OCI-LY3 (cell line): ENCODE results near the gene KRTAP9-2.

ENCODE experiments used
- H2AFZ ChIP-seq: fragments of 200-600, 300-600 bp; shearing (Covaris generic); 2 replicates; pipeline ENCODE4 v1.6.0; 2014; ENCODE audit warnings: antibody characterized with exemption, low read depth, low read length
- H3K27ac ChIP-seq: fragments of 200-600, 300-600 bp; sonication (generic); 2 replicates; pipeline ENCODE4 v1.5.1; 2014; ENCODE audit warnings: mild to moderate bottlenecking, low read length, moderate library complexity, mixed read lengths
- H3K27me3 ChIP-seq: fragments of 200-600, 300-600 bp; sonication (generic); 2 replicates; pipeline ENCODE4 v1.6.1; 2014; ENCODE audit warnings: low read depth, low read length, mixed read lengths
- H3K36me3 ChIP-seq: fragments of 200-600, 300-600 bp; sonication (generic); replicated peaks from 2 replicates; pipeline ENCODE3; 2014; ENCODE audit warnings: low read depth, low read length, mixed read lengths
- H3K4me1 ChIP-seq: fragments of 300-600, 200-600 bp; sonication (generic); 2 replicates; pipeline ENCODE4 v1.6.1; 2014; ENCODE audit warnings: low read length, mixed read lengths
- H3K4me2 ChIP-seq: fragments of 200-600, 300-600 bp; sonication (generic); 2 replicates; pipeline ENCODE4 v1.6.1; 2014; ENCODE audit warnings: low read length, mixed read lengths
- H3K4me3 ChIP-seq: fragments of 300-600, 200-600 bp; sonication (generic); 2 replicates; pipeline ENCODE4 v1.5.1; 2014; ENCODE audit warnings: antibody characterized with exemption, mild to moderate bottlenecking, low read length, moderate library complexity
- H3K79me2 ChIP-seq: fragments of 300-600, 200-600 bp; shearing (Covaris generic); 2 replicates; pipeline ENCODE4 v1.6.1; 2014; ENCODE audit warnings: mild to moderate bottlenecking, low read length, mixed read lengths
- H3K9ac ChIP-seq: fragments of 300-600, 200-600 bp; shearing (Covaris generic); 2 replicates; pipeline ENCODE4 v1.6.0; 2014; ENCODE audit warnings: mild to moderate bottlenecking, low read length, moderate library complexity
- H3K9me3 ChIP-seq: fragments of 200-600, 300-600 bp; shearing (Covaris generic); 2 replicates; pipeline ENCODE4 v1.6.1; 2014; ENCODE audit warnings: low read length, mixed read lengths; ENCODE audit not compliant: insufficient read depth
- H4K20me1 ChIP-seq: fragments of 200-600, 300-600 bp; sonication (generic); 2 replicates; pipeline ENCODE4 v1.6.1; 2016; ENCODE audit warnings: low read length, mixed read lengths; ENCODE audit not compliant: insufficient read depth
- CTCF ChIP-seq: fragments of 200-600, 300-600 bp; sonication (generic); IDR thresholded peaks from 2 replicates; pipeline ENCODE4 v1.5.1; 2014; ENCODE audit warnings: antibody characterized with exemption, low read length, low read depth
- EZH2phosphoT487 ChIP-seq: fragments of 200-600 bp; shearing (Covaris generic); IDR thresholded peaks from 2 replicates; pipeline ENCODE4 v1.6.1; 2018; ENCODE audit warnings: antibody characterized with exemption, mixed run types, low read depth

The KRTAP9-2 gene

GRCh38 chr17:41190328-41190727 is 36.1 kb upstream of the KRTAP9-2 start:
- no peak overlapping the region for H3K4me2 ChIP-seq
- TF ChIP-seq EZH2phosphoT487 (no peak), CTCF (no peak)

GRCh38 chr17:41196068-41196467 is 30.4 kb upstream of the KRTAP9-2 start:
- Histone ChIP-seq H3K4me1 (no peaks in the 10 kb centered on the region), H3K36me3 (no peaks in the 10 kb centered on the region), H3K27ac (no peak overlapping the region), H4K20me1 (no peaks in the 10 kb centered on the region), H3K9ac (no peak overlapping the region), H3K9me3 (no peaks in the 10 kb centered on the region), H2AFZ (no peak overlapping the region), H3K27me3 (0 out of 2 replicates have a peak, but pooled peaks cover under 1% of the 10 kb centered on the region), H3K4me2 (no peak overlapping the region), H3K79me2 (no peaks in the 10 kb centered on the region), H3K4me3 (no peak overlapping the region)
- TF ChIP-seq EZH2phosphoT487, result no peak
- TF ChIP-seq CTCF, result no peak

More at GRCh38 chr17:41190328-41190727, 36.1 kb upstream of the KRTAP9-2 start:
- Histone ChIP-seq H3K4me1 (no peaks in the 10 kb centered on the region), H3K9ac (no peak overlapping the region), H3K9me3 (no peaks in the 10 kb centered on the region), H3K36me3 (no peaks in the 10 kb centered on the region), H3K27ac (no peak overlapping the region), H3K4me3 (no peak overlapping the region), H3K27me3 (peaks cover 11% of the 10 kb centered on the region), H3K79me2 (no peaks in the 10 kb centered on the region), H4K20me1 (no peaks in the 10 kb centered on the region), H2AFZ (no peak overlapping the region)

- Histone ChIP-seq H4K20me1 (no peaks in the 10 kb centered on the region), H3K4me2 (no peak overlapping the region), H3K79me2 (no peaks in the 10 kb centered on the region), H3K27me3 (no peaks in the 10 kb centered on the region), H3K4me1 (no peaks in the 10 kb centered on the region), H3K36me3 (no peaks in the 10 kb centered on the region), H3K9ac (no peak overlapping the region), H3K27ac (no peak overlapping the region), H2AFZ (no peak overlapping the region), H3K9me3 (no peaks in the 10 kb centered on the region), H3K4me3 (no peak overlapping the region)
- TF ChIP-seq CTCF (no peak), EZH2phosphoT487 (no peak)
Measured at GRCh38 chr17:41199421-41200078, 26.9 kb upstream of the KRTAP9-2 start.

GRCh38 chr17:41211845-41212466 is 14.5 kb upstream of the KRTAP9-2 start:
- no peak overlapping the region for H3K4me2 ChIP-seq
- no peak overlapping the region for H2AFZ ChIP-seq

More at GRCh38 chr17:41211845-41212466, 14.5 kb upstream of the KRTAP9-2 start:
- no peak for TF ChIP-seq EZH2phosphoT487
- no peak for TF ChIP-seq CTCF
- Histone ChIP-seq H3K9me3 (no peaks in the 10 kb centered on the region), H4K20me1 (no peaks in the 10 kb centered on the region), H3K27me3 (peaks cover 37% of the 10 kb centered on the region), H3K79me2 (no peaks in the 10 kb centered on the region), H3K9ac (no peak overlapping the region), H3K4me1 (no peaks in the 10 kb centered on the region), H3K36me3 (no peaks in the 10 kb centered on the region), H3K4me3 (no peak overlapping the region), H3K27ac (no peak overlapping the region)
